HepG2 (cell line): Measurements from ENCODE around the gene TACC2. TPM values are rescaled to one million over a fixed set of nuclear protein-coding genes. Genes with fewer than 3 reads are reported as not detected.
A peak's percentile ranks its signal among the peaks of the same experiment; 100 is the strongest.

Experiments used
- BHLHE40 ChIP-seq: IDR thresholded peaks from 2 replicates; pipeline ENCODE4 v1.6.1; 2011; ENCODE audit warnings: low read length, improper control_type of control experiment
- HDAC2 ChIP-seq: sonication (generic); formaldehyde crosslinking; IDR thresholded peaks from 2 replicates; pipeline ENCODE4 v1.4.0; 2020; ENCODE audit warnings: missing genetic modification reagents
- polyA plus RNA-seq, 8 experiments: library from polyadenylated mRNA; depleted of rRNA in 3 of 8; stranded (reverse) in 7 of 8; unstranded in 1 of 8; fragments of >200 nt; fragmentation: Illumina TruSeq in 4 of 8; extraction: Trizol in 4 of 8; gene quantifications; 2 replicates each; pipeline versions ENCODE4 v1.2.1 to v1.2.3, GENCODE V29; 2011 to 2016; ENCODE audit warnings: low read depth in 4 of 8, missing spikeins in 1 of 8, mixed read lengths in 1 of 8; ENCODE audit not compliant: insufficient read depth in 1 of 8
- total RNA-seq, 5 experiments: library from RNA; depleted of rRNA; stranded (reverse); fragments of >200 nt; fragmentation: Illumina TruSeq; extraction: Trizol; gene quantifications; 2 replicates each; pipeline ENCODE4 v1.2.3, GENCODE V29; 2016; ENCODE audit warnings: low read depth in 1 of 5
- TF ChIP-seq, protein P1 (sequence below): fragments of 450-650 bp; IDR thresholded peaks from 2 replicates; pipeline ENCODE4 v1.6.1; 2017; ENCODE audit warnings: mild to moderate bottlenecking
- TF ChIP-seq, protein P2 (sequence below): sonication (generic); formaldehyde crosslinking; IDR thresholded peaks from 2 replicates; pipeline ENCODE4 v1.4.0; 2020; ENCODE audit warnings: missing genetic modification reagents; ENCODE audit errors: not compliant biosample characterization
- TF ChIP-seq, protein P3 (sequence below): sonication (generic); formaldehyde crosslinking; IDR thresholded peaks from 2 replicates; pipeline ENCODE4 v1.8.0; 2022; ENCODE audit warnings: mild to moderate bottlenecking, missing genetic modification reagents, borderline replicate concordance

The TACC2 gene
- total and polyA plus RNA-seq, 2 of the 13 experiments (the other 11 are each of a cell fraction or from before 2014, with no cell fraction given): 11.8 to 16.0 TPM

DNA sequence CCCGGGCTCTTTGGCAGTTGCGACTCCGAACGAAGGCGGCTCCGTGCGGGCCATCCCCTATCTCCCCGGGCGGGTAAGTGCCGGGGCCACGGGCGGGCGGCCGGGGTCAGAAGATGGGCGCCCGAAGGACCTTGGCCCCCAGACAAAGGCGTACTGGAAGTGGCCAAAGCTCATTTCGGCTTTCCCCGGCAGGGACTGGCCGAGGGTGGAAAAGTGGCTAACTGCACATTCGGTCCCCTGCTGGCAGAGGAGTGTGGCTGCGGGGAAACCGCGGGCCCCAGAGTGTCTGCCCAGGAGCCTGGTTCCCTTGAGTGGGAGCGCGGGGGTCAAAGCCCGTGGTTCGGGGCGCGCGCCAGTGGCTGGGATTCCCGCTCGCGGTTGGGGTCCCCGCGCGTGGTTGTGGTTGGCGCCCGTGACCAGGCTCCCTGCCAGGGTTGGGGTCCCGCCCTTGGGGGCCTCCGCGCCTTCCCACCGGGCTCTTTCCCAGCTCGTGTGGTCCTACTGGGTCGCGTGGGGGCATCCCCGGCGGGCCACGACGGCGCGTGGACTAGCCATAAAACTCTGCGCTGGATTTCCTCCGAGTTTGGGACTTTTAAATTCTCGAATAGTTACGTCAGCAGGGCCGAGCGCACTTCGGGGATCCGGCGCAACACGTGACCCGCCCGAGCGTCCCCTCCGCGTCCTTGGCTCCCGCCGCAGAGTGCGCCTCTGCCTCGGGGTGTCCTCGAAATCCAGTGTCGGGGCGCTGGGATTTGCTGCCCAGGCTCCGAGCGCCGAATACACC, 124.4 kb downstream of the TACC2 start (continued):
- TF ChIP-seq, protein P1, sequence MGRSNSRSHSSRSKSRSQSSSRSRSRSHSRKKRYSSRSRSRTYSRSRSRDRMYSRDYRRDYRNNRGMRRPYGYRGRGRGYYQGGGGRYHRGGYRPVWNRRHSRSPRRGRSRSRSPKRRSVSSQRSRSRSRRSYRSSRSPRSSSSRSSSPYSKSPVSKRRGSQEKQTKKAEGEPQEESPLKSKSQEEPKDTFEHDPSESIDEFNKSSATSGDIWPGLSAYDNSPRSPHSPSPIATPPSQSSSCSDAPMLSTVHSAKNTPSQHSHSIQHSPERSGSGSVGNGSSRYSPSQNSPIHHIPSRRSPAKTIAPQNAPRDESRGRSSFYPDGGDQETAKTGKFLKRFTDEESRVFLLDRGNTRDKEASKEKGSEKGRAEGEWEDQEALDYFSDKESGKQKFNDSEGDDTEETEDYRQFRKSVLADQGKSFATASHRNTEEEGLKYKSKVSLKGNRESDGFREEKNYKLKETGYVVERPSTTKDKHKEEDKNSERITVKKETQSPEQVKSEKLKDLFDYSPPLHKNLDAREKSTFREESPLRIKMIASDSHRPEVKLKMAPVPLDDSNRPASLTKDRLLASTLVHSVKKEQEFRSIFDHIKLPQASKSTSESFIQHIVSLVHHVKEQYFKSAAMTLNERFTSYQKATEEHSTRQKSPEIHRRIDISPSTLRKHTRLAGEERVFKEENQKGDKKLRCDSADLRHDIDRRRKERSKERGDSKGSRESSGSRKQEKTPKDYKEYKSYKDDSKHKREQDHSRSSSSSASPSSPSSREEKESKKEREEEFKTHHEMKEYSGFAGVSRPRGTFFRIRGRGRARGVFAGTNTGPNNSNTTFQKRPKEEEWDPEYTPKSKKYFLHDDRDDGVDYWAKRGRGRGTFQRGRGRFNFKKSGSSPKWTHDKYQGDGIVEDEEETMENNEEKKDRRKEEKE: no peak
- TF ChIP-seq BHLHE40: peak; percentile 60
- TF ChIP-seq, protein P2, sequence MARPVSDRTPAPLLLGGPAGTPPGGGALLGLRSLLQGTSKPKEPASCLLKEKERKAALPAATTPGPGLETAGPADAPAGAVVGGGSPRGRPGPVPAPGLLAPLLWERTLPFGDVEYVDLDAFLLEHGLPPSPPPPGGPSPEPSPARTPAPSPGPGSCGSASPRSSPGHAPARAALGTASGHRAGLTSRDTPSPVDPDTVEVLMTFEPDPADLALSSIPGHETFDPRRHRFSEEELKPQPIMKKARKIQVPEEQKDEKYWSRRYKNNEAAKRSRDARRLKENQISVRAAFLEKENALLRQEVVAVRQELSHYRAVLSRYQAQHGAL (CRISPR knock-in tag): peak; percentile 65
- TF ChIP-seq, protein P3, sequence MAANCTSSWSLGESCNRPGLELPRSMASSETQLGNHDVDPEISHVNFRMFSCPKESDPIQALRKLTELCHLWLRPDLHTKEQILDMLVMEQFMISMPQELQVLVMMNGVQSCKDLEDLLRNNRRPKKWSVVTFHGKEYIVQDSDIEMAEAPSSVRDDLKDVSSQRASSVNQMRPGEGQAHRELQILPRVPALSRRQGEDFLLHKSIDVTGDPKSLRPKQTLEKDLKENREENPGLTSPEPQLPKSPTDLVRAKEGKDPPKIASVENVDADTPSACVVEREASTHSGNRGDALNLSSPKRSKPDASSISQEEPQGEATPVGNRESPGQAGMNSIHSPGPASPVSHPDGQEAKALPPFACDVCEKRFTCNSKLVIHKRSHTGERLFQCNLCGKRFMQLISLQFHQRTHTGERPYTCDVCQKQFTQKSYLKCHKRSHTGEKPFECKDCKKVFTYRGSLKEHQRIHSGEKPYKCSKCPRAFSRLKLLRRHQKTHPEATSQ: no peak
- TF ChIP-seq HDAC2 (CRISPR knock-in tag): peak; percentile 45
